ENCODE data around the gene CLK1.

DNA sequence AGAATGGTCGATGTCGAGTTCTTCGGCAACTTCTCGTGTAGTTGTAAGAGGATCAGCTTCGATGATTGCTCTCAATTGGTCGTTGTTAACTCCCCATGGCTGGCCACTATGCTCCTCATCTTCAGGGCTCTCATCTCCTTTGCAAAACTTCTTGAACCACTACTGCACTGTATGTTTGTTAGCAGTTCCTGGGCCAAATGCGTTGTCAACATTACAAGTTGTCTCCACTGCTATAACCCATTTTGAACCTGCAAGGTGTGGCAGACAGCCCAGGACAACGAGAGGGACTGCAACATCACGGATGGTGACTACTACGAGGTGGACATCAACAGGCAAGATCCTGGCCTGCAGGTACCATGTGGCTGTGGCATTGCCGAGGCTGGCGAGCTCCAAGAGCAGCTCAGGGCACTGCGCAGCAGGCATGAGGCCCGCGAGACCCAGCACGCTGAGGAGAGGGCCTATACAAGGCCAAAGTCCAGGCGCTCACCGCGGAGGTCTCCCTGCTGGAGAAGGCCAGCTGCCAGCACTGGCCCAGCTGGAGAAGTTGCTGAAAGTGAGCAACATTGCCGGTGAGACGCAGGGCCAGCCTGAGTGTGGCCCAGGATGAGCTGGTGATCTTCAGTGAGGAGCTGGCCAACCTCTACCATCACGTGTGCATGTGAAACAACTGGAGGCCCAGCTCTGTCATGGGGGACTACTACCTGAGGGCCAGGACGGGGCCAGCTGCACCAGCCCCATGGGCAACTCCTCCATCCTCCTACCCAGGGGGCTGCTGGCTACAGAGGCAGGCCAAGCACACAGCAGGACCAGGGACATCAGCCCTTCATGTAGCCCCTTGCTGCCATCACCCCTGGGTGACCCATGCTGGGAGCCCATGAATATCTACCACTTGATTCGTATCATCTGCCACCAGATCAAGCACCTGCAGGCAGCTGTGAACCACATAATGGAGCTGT is 20.2 kb downstream of the CLK1 start:
- TF ChIP-seq, protein P1, sequence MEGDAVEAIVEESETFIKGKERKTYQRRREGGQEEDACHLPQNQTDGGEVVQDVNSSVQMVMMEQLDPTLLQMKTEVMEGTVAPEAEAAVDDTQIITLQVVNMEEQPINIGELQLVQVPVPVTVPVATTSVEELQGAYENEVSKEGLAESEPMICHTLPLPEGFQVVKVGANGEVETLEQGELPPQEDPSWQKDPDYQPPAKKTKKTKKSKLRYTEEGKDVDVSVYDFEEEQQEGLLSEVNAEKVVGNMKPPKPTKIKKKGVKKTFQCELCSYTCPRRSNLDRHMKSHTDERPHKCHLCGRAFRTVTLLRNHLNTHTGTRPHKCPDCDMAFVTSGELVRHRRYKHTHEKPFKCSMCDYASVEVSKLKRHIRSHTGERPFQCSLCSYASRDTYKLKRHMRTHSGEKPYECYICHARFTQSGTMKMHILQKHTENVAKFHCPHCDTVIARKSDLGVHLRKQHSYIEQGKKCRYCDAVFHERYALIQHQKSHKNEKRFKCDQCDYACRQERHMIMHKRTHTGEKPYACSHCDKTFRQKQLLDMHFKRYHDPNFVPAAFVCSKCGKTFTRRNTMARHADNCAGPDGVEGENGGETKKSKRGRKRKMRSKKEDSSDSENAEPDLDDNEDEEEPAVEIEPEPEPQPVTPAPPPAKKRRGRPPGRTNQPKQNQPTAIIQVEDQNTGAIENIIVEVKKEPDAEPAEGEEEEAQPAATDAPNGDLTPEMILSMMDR (IDR thresholded peaks at IDR 0.05): no peak
- TF ChIP-seq POLR2A (IDR thresholded peaks at IDR 0.05): no peak
